ENCODE measurements around the gene GPC2.

GRCh38 chr7:100141555-100141949 is 35.6 kb downstream of the GPC2 start:
- TF ChIP-seq, protein P1, sequence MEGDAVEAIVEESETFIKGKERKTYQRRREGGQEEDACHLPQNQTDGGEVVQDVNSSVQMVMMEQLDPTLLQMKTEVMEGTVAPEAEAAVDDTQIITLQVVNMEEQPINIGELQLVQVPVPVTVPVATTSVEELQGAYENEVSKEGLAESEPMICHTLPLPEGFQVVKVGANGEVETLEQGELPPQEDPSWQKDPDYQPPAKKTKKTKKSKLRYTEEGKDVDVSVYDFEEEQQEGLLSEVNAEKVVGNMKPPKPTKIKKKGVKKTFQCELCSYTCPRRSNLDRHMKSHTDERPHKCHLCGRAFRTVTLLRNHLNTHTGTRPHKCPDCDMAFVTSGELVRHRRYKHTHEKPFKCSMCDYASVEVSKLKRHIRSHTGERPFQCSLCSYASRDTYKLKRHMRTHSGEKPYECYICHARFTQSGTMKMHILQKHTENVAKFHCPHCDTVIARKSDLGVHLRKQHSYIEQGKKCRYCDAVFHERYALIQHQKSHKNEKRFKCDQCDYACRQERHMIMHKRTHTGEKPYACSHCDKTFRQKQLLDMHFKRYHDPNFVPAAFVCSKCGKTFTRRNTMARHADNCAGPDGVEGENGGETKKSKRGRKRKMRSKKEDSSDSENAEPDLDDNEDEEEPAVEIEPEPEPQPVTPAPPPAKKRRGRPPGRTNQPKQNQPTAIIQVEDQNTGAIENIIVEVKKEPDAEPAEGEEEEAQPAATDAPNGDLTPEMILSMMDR (IDR thresholded peaks at IDR 0.05) = no peak
- TF ChIP-seq POLR2A (IDR thresholded peaks at IDR 0.05; ENCODE audit: low read length) = no peak
- TF ChIP-seq SMC3 (IDR thresholded peaks at IDR 0.05) = no peak
- TF ChIP-seq RNF2 (IDR thresholded peaks at IDR 0.05; ENCODE audit: borderline replicate concordance, low read depth) = no peak
- no peak for TF ChIP-seq ESRRA (IDR thresholded peaks at IDR 0.05; ENCODE audit: borderline replicate concordance, low read length)
- TF ChIP-seq EHMT2 (IDR thresholded peaks at IDR 0.05; ENCODE audit: low read depth) = no peak
- TF ChIP-seq NFE2L2 (conservative IDR thresholded peaks at IDR 0.05; ENCODE audit: low read length) = no peak
